GM10248 (cell line): Measurements from ENCODE around the gene POLR1E.
"Not testable (repeated sequence)": the region's sequence is repeated elsewhere in the genome, so short reads cannot be mapped to it uniquely, and the experiment has no call there.

Experiments used
- CTCF ChIA-PET: fragments of 300-600 bp; sonication (Branson Sonifier 250); formaldehyde crosslinking; extraction: SDS; loops from one replicate; lab custom pipeline; 2021; ENCODE audit warnings: antibody characterized with exemption; lab: Yijun Ruan, JAX
- POLR2A ChIA-PET: fragments of 350-650 bp; sonication (Branson Sonifier 250); formaldehyde crosslinking; extraction: SDS; loops from one replicate; lab custom pipeline; 2020; ENCODE audit warnings: antibody characterized with exemption; lab: Yijun Ruan, JAX
- DNase-seq: peaks from one replicate; pipeline ENCODE4 v3.0.0; 2012; ENCODE audit errors: extremely low spot score
- CTCF ChIP-seq: IDR thresholded peaks from 2 replicates; pipeline ENCODE4 v1.5.1; 2012; ENCODE audit warnings: mild to moderate bottlenecking, low read depth; ENCODE audit errors: extremely low read depth, missing control alignments, control extremely low read depth

POLR1E gene

GRCh38 chr9:37466037-37466709 is 19.6 kb upstream of the POLR1E start:
- POLR2A ChIA-PET: interaction anchor here (1.4 to 1.5 kb wide), 4 partner anchors 16 to 21 kb away, joined by 3 to 4 read pairs (median 4); partner anchors contain the start of gene POLR1E
- no peak for TF ChIP-seq CTCF
- CTCF ChIA-PET: interaction anchor here (1.1 to 1.6 kb wide), 5 partner anchors 10 to 18 kb away, joined by 3 to 4 read pairs (median 3); no protein-coding TSS in a partner anchor
- peak; percentile 36 for DNase-seq

GRCh38 chr9:37467530-37467929 is 18.2 kb upstream of the POLR1E start:
- DNase-seq, CTCF ChIA-PET, POLR2A ChIA-PET: not testable (repeated sequence)

GRCh38 chr9:37468620-37469019 is 17.1 kb upstream of the POLR1E start:
- no peak for TF ChIP-seq CTCF
- ChIA-PET CTCF (no interaction called here), POLR2A (no interaction called here)
- DNase-seq: no peak

GRCh38 chr9:37471942-37472684 is 13.6 kb upstream of the POLR1E start:
- no peak for TF ChIP-seq CTCF
- no peak for DNase-seq
- CTCF ChIA-PET: no interaction called here
- POLR2A ChIA-PET: no interaction called here

GRCh38 chr9:37473982-37474381 is 11.8 kb upstream of the POLR1E start:
- DNase-seq, POLR2A ChIA-PET, CTCF ChIA-PET: not testable (repeated sequence)

- CTCF ChIA-PET: no interaction called here
- TF ChIP-seq CTCF: no peak
- DNase-seq: no peak
- POLR2A ChIA-PET: no interaction called here
These were observed 11.3 kb upstream of the POLR1E start for GRCh38 chr9:37474438-37474837.

- ChIA-PET CTCF (no interaction called here), POLR2A (no interaction called here)
- no peak for TF ChIP-seq CTCF
- no peak for DNase-seq
These were observed 8.8 kb upstream of the POLR1E start for GRCh38 chr9:37476930-37477329.

- POLR2A ChIA-PET: not testable (repeated sequence)
These were observed 8.3 kb upstream of the POLR1E start for GRCh38 chr9:37477443-37477842.

GRCh38 chr9:37477987-37478619 is 7.6 kb upstream of the POLR1E start:
- DNase-seq, POLR2A ChIA-PET: not testable (repeated sequence)
- CTCF ChIA-PET: interaction anchor here (1.8 kb wide), 1 partner anchor 20 kb away, joined by 5 read pairs; no protein-coding TSS in a partner anchor

More at GRCh38 chr9:37477443-37477842, 8.3 kb upstream of the POLR1E start:
- CTCF ChIA-PET, DNase-seq: not testable (repeated sequence)
